ENCODE measurements around the gene TRIP13.

GRCh38 chr5:891837-892393 lies 769 bp upstream of the TRIP13 start:
- TF ChIP-seq CTCF (conservative IDR thresholded peaks at IDR 0.05; ENCODE audit: low read depth, low read length) (no peak), EZH2phosphoT487 (IDR thresholded peaks at IDR 0.05; ENCODE audit: borderline replicate concordance, low read length) (no peak), EZH2 (IDR thresholded peaks at IDR 0.05; ENCODE audit: low read length, unreplicated experiment) (no peak)

Data from PC-3 (cell line).